ENCODE measurements around the gene SLC7A1. TPM values are rescaled to one million over a fixed set of nuclear protein-coding genes. Genes with fewer than 3 reads are reported as not detected.

SLC7A1 gene
- total RNA-seq, 2 experiments from 2014 or later, result 106 to 114 TPM

DNA sequence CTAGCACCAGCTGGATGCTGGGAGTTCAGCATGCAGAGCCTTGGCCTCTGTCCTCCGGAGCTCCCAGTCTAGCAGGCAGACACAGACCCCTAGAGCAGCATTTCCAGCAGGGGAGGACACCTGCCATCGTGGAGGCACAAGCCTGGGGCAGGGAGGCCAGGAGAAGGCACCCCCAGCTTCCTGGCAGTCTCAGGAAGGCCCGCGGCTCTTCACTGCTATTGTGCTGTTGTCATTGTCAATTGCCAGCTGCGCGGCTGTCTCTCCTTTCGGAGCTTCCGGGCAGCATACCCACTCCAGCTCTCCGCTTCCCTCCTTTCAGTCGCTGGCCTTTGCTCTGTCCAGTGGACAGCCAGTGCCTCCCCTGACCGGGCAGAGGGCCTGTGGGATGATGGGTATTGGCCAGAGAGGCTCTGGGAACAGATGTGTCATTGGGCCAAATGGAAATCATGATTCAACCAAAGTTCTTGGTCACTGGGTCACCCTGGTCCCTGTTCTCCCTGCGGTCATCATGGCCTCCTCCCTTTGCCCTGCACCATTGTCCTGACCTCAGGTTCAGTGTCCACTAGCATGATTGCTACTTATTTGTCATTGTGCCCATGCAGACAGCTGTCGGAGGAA is 93.0 kb downstream of the SLC7A1 start:
- no peak overlapping the region for H3K27ac Mint-ChIP-seq

DNA sequence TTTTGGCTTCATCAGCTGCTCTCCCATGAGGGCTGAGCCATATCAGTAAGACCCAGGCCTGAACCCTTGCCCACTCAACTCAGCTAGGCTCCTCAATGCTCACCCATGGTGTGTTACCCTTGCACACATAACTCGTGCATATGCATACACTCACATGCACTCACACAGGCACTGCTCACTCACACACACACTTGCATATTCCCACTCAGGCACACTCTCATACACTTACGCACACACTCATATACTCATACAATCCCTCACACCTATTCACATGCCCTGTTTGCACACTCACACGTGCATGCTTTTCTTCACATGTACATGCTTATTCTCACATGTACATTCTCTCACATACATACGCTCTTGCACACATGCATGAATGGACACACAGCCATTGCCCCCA is 93.8 kb downstream of the SLC7A1 start:
- POLR2A ChIA-PET, result no interaction called here
- H3K4me1 Mint-ChIP-seq (ENCODE audit: low read depth), result no peaks in the 10 kb centered on the region
- no peak overlapping the region for H3K4me3 Mint-ChIP-seq
- H3K9me3 Mint-ChIP-seq, result no peaks in the 10 kb centered on the region
- CTCF ChIA-PET, result no interaction called here
- H3K36me3 Mint-ChIP-seq, result no peaks in the 10 kb centered on the region
- no peak for DNase-seq
- intact Hi-C loops (cut with micrococcal nuclease), result no loop called here
- H3K27ac Mint-ChIP-seq, result no peak overlapping the region
- H3K27me3 Mint-ChIP-seq, result peaks cover 10% of the 10 kb centered on the region

More for the DNA sequence above, 93.0 kb downstream of the SLC7A1 start:
- DNase-seq, result no peak
- Mint-ChIP-seq H3K9me3 (no peaks in the 10 kb centered on the region), H3K36me3 (no peaks in the 10 kb centered on the region), H3K4me3 (no peak overlapping the region), H3K27me3 (peaks cover 8% of the 10 kb centered on the region), H3K4me1 (ENCODE audit: low read depth) (no peaks in the 10 kb centered on the region)
- intact Hi-C loops (cut with micrococcal nuclease), result no loop called here
- POLR2A ChIA-PET, result no interaction called here
- CTCF ChIA-PET, result no interaction called here

DNA sequence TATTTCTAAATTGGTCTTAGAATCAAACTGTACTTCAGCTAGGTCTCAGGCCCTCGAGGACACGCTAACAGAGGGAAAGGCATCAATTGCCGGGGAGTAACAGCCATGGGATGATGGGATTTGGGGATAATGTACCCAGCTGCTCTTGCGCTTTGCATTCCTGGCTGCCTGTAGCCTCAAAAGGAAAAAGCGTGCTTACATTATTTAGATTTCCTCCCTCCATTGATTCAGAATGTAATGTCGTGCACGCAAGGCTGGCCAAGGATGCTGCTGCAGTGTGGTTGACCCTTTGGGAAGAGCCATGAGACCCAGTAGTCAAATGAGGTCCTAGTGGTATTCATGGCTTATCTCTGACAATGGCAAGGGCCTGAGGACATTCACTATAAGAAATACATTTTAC is 95.1 kb downstream of the SLC7A1 start:
- H3K36me3 Mint-ChIP-seq, result no peaks in the 10 kb centered on the region
- CTCF ChIA-PET, result interaction anchor here (2.7 kb wide), 1 partner anchor 9 kb away, joined by 6 read pairs; no protein-coding TSS in a partner anchor
- POLR2A ChIA-PET, result no interaction called here
- no peak overlapping the region for H3K27ac Mint-ChIP-seq
- no peak for DNase-seq
- peaks cover 18% of the 10 kb centered on the region for H3K27me3 Mint-ChIP-seq
- peaks cover 7% of the 10 kb centered on the region for H3K4me1 Mint-ChIP-seq (ENCODE audit: low read depth)
- intact Hi-C loops (cut with micrococcal nuclease), result no loop called here
- H3K9me3 Mint-ChIP-seq, result no peaks in the 10 kb centered on the region
- no peak overlapping the region for H3K4me3 Mint-ChIP-seq

DNA sequence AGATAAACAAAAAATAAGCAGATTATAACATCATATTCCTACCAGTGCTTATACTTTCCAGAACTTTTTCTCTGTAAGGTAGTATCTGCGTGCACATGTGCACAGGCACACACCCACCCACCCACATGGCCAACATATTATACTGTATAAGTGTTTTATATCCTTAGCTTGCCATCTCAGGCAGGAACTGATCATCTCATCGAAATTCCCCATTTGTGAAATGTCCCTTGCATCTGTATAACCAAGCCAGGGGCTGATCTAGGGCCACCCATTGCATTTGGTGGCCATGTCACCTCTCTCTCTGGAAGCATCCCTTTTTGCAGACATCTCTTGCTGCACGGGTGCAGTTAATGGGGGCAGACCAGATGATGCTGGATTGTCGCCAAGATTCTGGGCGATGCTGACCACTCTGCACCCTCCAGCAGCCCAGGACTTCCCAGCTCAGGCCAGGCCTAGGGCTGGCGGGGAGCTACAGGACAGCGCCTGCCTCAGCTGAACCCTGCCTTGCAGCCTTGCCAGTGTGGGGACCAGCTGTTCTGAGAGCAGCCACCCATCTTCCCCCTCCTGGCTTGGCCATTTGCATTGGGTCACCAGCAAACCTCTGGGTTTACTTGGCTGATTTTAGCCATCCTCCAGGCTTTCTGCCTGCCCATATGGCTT is 95.9 kb downstream of the SLC7A1 start:
- H3K4me1 Mint-ChIP-seq (ENCODE audit: low read depth), result peaks cover 7% of the 10 kb centered on the region
- intact Hi-C loops (cut with micrococcal nuclease), result no loop called here
- peak; percentile 3 for DNase-seq
- no peaks in the 10 kb centered on the region for H3K9me3 Mint-ChIP-seq
- ChIA-PET CTCF (interaction anchor here (2.7 kb wide), 1 partner anchor 10 kb away, joined by 6 read pairs; no protein-coding TSS in a partner anchor), POLR2A (no interaction called here)
- no peak overlapping the region for H3K4me3 Mint-ChIP-seq
- H3K27me3 Mint-ChIP-seq, result peaks cover 18% of the 10 kb centered on the region
- H3K27ac Mint-ChIP-seq, result no peak overlapping the region
- H3K36me3 Mint-ChIP-seq, result no peaks in the 10 kb centered on the region

DNA sequence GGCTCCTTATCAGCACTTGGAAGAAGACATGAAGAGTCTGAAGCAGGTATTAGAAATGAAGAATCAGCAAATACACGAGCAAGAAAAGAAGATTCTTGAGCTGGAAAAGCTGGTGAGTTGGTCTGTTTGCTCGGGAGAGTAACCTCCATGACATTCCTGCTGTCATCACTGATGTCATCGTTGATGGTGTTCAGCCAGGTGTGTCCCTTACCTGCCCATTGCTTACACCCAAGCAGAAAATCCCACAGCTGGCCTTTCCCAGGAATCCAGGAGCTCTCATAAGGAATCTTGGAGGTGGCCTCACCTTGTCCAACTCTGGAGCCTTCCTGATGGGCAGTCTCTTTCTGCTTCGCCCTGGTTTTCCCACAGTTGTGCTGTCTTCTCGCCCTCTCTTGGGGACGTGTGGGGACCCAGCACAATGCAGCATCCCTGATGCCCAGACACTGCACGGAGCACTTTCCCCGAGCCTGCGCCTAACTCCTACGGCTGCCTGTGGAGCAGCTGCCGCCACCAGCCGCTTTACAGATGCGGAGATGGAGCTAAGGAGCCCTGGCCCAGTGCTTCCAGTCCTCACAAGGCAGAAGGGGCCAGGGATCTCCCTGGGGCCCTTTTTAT is 97.0 kb downstream of the SLC7A1 start:
- Mint-ChIP-seq H3K4me3 (no peak overlapping the region), H3K27me3 (peaks cover 22% of the 10 kb centered on the region)
- CTCF ChIA-PET, result interaction anchor here (1.1 to 3.1 kb wide), 4 partner anchors 10 to 44 kb away, joined by 4 to 29 read pairs (median 5); no protein-coding TSS in a partner anchor

DNA sequence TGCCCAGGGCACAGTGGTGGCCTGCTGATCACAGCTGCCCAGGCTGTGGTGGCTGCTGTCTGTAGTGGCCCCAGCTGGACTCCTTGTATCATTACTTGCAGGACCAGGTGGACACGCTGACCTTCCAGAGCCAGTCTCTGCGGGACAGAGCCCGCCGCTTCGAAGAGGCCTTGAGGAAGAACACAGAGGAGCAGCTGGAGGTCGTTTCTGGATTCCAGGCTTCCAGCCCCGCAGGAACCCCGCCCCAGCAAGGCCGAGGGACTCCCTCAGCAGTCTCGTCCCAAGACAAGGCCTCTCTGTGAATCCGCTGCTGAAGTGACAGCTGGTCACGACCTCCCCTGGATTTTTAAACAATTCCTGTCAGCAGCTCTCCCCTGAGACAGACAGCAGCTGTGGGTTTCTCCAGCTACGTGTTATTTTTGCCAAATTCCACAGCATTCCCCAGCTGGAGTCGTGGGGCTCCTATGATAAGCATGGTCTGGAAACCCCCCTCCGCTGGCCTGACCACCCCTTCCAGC is 98.3 kb downstream of the SLC7A1 start:
- ChIA-PET CTCF (interaction anchor here (1.3 to 3.1 kb wide), 3 partner anchors 11 to 26 kb away, joined by 4 to 29 read pairs (median 7); no protein-coding TSS in a partner anchor), POLR2A (no interaction called here)
- H3K27me3 Mint-ChIP-seq, result peaks cover 20% of the 10 kb centered on the region
- H3K4me1 Mint-ChIP-seq (ENCODE audit: low read depth), result peaks cover 7% of the 10 kb centered on the region
- no peak overlapping the region for H3K4me3 Mint-ChIP-seq
- H3K36me3 Mint-ChIP-seq, result no peaks in the 10 kb centered on the region
- intact Hi-C loops (cut with micrococcal nuclease), result no loop called here
- no peak overlapping the region for H3K27ac Mint-ChIP-seq
- DNase-seq, result no peak
- no peaks in the 10 kb centered on the region for H3K9me3 Mint-ChIP-seq

More for the DNA sequence above, 97.0 kb downstream of the SLC7A1 start:
- Mint-ChIP-seq H3K4me1 (ENCODE audit: low read depth) (peaks cover 7% of the 10 kb centered on the region), H3K9me3 (no peaks in the 10 kb centered on the region), H3K36me3 (no peaks in the 10 kb centered on the region), H3K27ac (no peak overlapping the region)
- no peak for DNase-seq
- intact Hi-C loops (cut with micrococcal nuclease), result no loop called here
- POLR2A ChIA-PET, result no interaction called here

DNA sequence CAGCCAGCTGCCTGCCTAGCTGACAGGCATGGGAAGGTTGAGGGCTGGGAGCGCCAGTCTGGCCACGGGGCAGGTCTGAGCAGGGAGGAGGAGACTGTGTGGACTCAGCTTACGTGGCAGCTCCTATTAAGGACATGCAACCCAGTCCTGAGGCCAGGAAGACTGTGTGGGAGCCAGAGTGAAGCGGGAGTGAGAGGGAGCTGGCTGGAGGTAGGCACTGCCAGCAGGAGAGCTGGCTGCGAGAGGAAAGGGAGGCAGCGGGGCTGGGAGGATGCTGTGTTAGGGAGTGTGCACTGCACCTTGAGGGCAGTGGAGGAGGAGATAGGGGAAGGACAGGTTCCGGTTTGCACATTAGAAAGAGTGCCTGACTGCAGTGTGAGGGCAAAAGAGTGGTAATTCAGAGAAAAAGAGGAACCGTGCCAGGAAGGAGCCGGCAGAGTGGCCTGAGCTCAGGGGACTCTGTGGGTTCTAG is 99.2 kb downstream of the SLC7A1 start:
- Mint-ChIP-seq H3K36me3 (no peaks in the 10 kb centered on the region), H3K27ac (no peak overlapping the region), H3K4me3 (no peak overlapping the region), H3K27me3 (peaks cover 20% of the 10 kb centered on the region), H3K4me1 (ENCODE audit: low read depth) (peaks cover 7% of the 10 kb centered on the region), H3K9me3 (no peaks in the 10 kb centered on the region)
- POLR2A ChIA-PET, result no interaction called here
- intact Hi-C loops (cut with micrococcal nuclease), result no loop called here
- peak; percentile 7 for DNase-seq
- CTCF ChIA-PET, result interaction anchor here (1.3 to 3.1 kb wide), 2 partner anchors 12 to 24 kb away, joined by 7 to 29 read pairs; no protein-coding TSS in a partner anchor

DNA sequence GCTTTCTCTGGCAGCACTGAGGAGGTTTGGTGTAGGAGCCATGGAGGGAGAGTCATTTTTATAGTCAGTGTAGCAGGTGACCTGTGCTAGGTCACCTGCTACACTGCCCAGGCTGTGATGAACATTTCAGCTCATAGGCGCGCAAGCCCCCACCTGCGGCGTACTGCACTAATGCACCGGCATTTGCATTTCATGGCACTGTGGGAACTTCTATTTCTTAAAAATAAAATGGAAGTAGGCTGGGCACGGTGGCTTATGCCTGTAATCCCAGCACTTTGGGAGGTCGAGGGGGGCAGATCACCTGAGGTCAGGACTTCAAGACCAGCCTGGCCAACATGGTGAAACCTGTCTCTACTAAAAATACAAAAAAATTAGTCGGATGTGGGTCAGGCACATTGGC is 101.0 kb downstream of the SLC7A1 start:
- Mint-ChIP-seq H3K27me3 (peaks cover 16% of the 10 kb centered on the region), H3K27ac (no peak overlapping the region), H3K36me3 (no peaks in the 10 kb centered on the region), H3K9me3 (no peaks in the 10 kb centered on the region), H3K4me1 (ENCODE audit: low read depth) (peaks cover 7% of the 10 kb centered on the region), H3K4me3 (no peak overlapping the region)
- intact Hi-C loops (cut with micrococcal nuclease), result no loop called here
- CTCF ChIA-PET, result interaction anchor here (2.5 kb wide), 1 partner anchor 14 kb away, joined by 9 read pairs; no protein-coding TSS in a partner anchor
- POLR2A ChIA-PET, result no interaction called here
- DNase-seq, result no peak

DNA sequence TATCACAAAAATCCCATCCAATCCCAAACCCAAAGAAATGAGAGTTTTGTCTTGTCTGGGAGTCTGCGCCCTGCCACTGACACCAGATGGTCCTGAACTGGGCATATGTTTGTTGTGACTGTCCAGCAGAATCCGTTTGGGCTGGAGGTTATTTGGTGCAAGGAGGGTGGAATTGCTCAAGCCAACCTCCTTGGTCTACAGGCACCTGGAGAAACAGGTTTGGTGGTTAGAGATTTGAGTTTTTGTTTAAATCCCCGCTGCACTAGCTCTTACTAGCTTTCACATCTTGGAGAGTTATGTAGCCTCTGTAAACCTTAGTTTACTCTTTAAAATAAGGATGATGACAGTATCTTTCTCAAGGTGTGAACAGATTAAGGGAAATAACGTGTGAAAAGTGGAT is 101.7 kb downstream of the SLC7A1 start:
- peaks cover 7% of the 10 kb centered on the region for H3K4me1 Mint-ChIP-seq (ENCODE audit: low read depth)
- ChIA-PET CTCF (interaction anchor here (2.5 kb wide), 1 partner anchor 15 kb away, joined by 9 read pairs; no protein-coding TSS in a partner anchor), POLR2A (no interaction called here)
- peaks cover 16% of the 10 kb centered on the region for H3K27me3 Mint-ChIP-seq
- intact Hi-C loops (cut with micrococcal nuclease), result no loop called here
- no peaks in the 10 kb centered on the region for H3K36me3 Mint-ChIP-seq
- H3K4me3 Mint-ChIP-seq, result no peak overlapping the region
- DNase-seq, result no peak
- H3K27ac Mint-ChIP-seq, result no peak overlapping the region
- no peaks in the 10 kb centered on the region for H3K9me3 Mint-ChIP-seq

DNA sequence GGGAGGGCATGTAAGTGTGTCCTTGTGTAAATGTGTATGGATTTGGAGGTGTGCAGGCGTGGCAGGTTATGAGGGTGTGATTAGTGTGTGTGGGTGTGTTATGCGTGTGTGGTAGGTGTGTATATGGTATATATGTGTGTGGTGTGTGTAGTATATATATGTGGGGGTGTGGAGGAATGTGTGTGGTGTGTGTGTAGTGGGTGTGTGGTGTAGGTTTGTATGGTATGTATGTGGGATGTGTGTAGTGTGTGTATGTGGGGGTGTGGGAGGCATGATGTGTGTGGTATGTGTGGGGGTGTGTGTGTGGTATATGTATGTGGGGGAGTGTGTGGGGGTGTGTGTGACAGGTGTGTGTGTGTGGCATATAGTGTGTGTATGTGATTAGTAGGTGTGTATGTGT is 104.2 kb downstream of the SLC7A1 start:
- peaks cover 12% of the 10 kb centered on the region for H3K27me3 Mint-ChIP-seq
- H3K4me1 Mint-ChIP-seq (ENCODE audit: low read depth), result peaks cover 4% of the 10 kb centered on the region
- no peak overlapping the region for H3K4me3 Mint-ChIP-seq
- H3K27ac Mint-ChIP-seq, result no peak overlapping the region
- ChIA-PET CTCF (no interaction called here), POLR2A (no interaction called here)
- DNase-seq, result no peak
- intact Hi-C loops (cut with micrococcal nuclease), result no loop called here
- H3K36me3 Mint-ChIP-seq, result no peaks in the 10 kb centered on the region
- H3K9me3 Mint-ChIP-seq, result no peaks in the 10 kb centered on the region

DNA sequence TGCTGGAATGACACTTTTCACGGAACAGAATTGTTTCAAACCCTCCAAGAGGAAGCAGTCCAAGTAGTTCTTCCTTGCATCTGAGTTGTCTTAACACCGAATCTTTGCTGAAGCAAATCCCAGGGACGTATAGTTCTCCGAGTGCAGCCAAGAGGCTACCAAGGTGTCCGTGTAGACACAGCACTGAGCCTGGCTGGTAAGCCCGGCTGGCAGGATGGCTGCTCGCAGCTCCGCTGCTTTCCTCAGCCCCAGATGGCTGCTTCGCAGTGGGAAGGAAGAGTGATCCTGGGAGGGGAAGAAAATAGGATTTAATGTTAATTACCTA is 105.0 kb downstream of the SLC7A1 start:
- no peak overlapping the region for H3K4me3 Mint-ChIP-seq
- peak; percentile 4 for DNase-seq
- H3K4me1 Mint-ChIP-seq (ENCODE audit: low read depth), result no peaks in the 10 kb centered on the region
- H3K36me3 Mint-ChIP-seq, result no peaks in the 10 kb centered on the region
- ChIA-PET CTCF (no interaction called here), POLR2A (no interaction called here)
- H3K9me3 Mint-ChIP-seq, result no peaks in the 10 kb centered on the region
- peaks cover 9% of the 10 kb centered on the region for H3K27me3 Mint-ChIP-seq
- intact Hi-C loops (cut with micrococcal nuclease), result no loop called here
- no peak overlapping the region for H3K27ac Mint-ChIP-seq

DNA sequence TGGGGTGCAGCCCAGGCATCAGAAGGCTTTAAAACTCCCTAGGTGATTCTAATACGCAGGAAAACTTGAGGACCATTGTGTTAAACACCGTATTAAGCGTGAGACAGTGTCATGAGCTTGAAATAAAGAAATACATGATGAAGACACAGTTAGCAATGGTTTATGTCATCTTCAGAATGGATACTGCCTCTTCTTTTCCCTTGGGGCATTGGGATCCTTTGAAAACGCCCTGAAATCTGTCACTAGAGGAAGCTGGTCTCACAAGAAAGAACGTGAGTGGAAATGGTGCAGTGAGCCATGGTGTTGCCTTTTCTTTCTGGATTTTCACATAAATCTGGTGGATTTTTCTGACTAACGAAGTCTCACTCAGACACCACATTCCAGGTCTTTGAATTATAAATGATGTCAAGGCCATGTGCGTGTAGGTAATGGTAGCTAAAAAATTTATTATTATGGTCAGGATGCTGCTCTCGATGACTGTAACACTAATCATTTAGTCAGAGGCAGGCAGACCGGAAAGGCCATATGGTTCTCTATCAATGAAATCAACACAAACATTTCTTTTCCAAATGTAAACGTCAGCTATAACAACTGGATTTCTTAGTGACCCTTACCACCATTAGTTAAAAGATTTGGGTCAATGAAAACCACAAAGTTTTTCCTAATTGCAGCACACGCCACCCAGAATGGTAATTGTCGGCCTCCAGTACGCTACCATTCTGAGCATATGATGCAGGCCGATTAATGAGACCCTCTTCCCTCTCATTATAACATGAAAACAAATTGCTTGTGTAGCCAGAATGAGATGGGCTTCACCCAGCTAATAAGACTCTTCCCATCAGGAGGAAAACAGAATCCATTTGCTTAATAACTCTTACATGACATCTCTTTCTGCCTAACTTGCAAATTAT is 105.6 kb downstream of the SLC7A1 start:
- Mint-ChIP-seq H3K27me3 (peaks cover 10% of the 10 kb centered on the region), H3K27ac (no peak overlapping the region), H3K4me3 (no peak overlapping the region), H3K4me1 (ENCODE audit: low read depth) (no peaks in the 10 kb centered on the region), H3K9me3 (no peaks in the 10 kb centered on the region), H3K36me3 (no peaks in the 10 kb centered on the region)
- no peak for DNase-seq
- intact Hi-C loops (cut with micrococcal nuclease), result no loop called here
- POLR2A ChIA-PET, result no interaction called here
- CTCF ChIA-PET, result no interaction called here

All from activated CD4-positive, alpha-beta memory T cell treated with anti-CD3 and anti-CD28 coated beads for 36 hours (primary cell).